Measurements from ENCODE around the gene EFS. TPM values are rescaled to one million over a fixed set of nuclear protein-coding genes. Genes with fewer than 3 reads are reported as not detected.

The EFS gene
- total RNA-seq, 1 donor from 2014 or later = 69.6 TPM

DNA sequence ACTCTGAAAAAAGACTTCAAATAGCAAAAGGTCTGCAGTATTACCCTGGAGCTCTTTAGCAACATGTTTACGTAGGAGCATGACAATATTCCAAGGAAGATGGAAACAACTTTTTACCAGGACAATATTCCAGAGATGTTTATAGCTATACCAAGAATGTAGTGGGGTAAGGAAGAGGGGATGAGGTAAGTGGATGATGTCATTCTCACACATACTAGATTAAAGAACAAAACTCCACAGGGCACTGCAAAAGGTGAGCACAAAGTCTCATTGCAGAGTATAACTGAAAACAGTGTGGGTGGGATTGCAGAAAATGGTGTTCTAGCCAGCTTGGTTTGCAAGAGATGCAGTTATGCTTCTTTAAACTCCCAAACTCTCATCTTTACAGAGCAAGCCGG is 20.3 kb upstream of the EFS start:
- peaks cover 56% of the 10 kb centered on the region for H3K27me3 Mint-ChIP-seq
- TF ChIP-seq, protein P1, sequence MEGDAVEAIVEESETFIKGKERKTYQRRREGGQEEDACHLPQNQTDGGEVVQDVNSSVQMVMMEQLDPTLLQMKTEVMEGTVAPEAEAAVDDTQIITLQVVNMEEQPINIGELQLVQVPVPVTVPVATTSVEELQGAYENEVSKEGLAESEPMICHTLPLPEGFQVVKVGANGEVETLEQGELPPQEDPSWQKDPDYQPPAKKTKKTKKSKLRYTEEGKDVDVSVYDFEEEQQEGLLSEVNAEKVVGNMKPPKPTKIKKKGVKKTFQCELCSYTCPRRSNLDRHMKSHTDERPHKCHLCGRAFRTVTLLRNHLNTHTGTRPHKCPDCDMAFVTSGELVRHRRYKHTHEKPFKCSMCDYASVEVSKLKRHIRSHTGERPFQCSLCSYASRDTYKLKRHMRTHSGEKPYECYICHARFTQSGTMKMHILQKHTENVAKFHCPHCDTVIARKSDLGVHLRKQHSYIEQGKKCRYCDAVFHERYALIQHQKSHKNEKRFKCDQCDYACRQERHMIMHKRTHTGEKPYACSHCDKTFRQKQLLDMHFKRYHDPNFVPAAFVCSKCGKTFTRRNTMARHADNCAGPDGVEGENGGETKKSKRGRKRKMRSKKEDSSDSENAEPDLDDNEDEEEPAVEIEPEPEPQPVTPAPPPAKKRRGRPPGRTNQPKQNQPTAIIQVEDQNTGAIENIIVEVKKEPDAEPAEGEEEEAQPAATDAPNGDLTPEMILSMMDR (IDR thresholded peaks at IDR 0.05; ENCODE audit: unreplicated experiment) = no peak
- H3K27ac Mint-ChIP-seq = no peak overlapping the region
- H3K9me3 Mint-ChIP-seq (ENCODE audit: low read depth) = no peaks in the 10 kb centered on the region
- H3K4me3 Mint-ChIP-seq (ENCODE audit: low read depth) = no peak overlapping the region
- H3K36me3 Mint-ChIP-seq (ENCODE audit: insufficient read depth) = no peaks in the 10 kb centered on the region
- no peak for DNase-seq (ENCODE audit: low spot score, unreplicated experiment)
- H3K4me1 Mint-ChIP-seq (ENCODE audit: low read depth) = peaks cover 1% of the 10 kb centered on the region

- Mint-ChIP-seq H3K9me3 (ENCODE audit: low read depth) (no peaks in the 10 kb centered on the region), H3K36me3 (ENCODE audit: insufficient read depth) (no peaks in the 10 kb centered on the region), H3K4me3 (ENCODE audit: low read depth) (no peak overlapping the region), H3K4me1 (ENCODE audit: low read depth) (peaks cover 1% of the 10 kb centered on the region), H3K27me3 (peaks cover 61% of the 10 kb centered on the region), H3K27ac (no peak overlapping the region)
- no peak for DNase-seq (ENCODE audit: low spot score, unreplicated experiment)
- TF ChIP-seq, protein P1 (IDR thresholded peaks at IDR 0.05; ENCODE audit: unreplicated experiment) = no peak
Measured at GRCh38 chr14:23384364-23385080, 19.6 kb upstream of the EFS start.

DNA sequence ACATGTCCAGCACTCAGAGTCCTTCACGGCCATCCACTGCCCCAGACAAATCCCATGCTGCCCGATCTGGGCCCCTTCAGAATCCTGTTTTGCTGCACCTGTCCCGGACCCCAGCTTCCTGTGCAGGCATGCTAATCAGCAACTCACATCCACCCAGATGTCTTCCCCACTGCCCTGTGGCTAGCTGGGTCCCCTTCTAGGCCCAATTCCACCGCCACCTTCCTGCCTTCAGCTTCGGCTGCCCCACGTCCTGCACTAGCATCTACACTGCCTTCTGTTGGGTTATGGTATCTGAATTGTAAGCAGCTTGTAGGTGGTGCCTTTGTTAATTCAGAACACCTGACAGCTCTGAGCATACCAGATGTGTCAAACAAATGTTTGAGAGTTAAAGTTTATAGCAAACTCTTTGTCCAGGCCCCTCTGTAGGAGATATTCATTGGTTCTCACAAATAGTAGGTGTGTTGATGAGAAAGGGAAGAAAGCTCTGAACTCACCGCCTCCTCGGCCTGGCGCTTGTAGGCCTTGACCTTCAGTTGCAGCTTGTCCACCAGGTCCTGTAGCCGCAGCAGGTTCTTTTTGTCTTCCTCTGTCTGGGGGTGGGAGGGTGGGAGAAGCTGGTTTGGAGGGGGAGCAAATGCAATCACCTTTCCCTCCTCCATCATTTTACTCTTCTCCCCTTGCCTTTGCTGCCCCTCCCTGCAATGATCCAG is 17.9 kb upstream of the EFS start:
- Mint-ChIP-seq H3K27ac (no peak overlapping the region), H3K27me3 (peaks cover 60% of the 10 kb centered on the region), H3K36me3 (ENCODE audit: insufficient read depth) (no peaks in the 10 kb centered on the region), H3K9me3 (ENCODE audit: low read depth) (no peaks in the 10 kb centered on the region), H3K4me3 (ENCODE audit: low read depth) (no peak overlapping the region), H3K4me1 (ENCODE audit: low read depth) (peaks cover 1% of the 10 kb centered on the region)
- TF ChIP-seq, protein P1 (IDR thresholded peaks at IDR 0.05; ENCODE audit: unreplicated experiment) = no peak
- no peak for DNase-seq (ENCODE audit: low spot score, unreplicated experiment)

DNA sequence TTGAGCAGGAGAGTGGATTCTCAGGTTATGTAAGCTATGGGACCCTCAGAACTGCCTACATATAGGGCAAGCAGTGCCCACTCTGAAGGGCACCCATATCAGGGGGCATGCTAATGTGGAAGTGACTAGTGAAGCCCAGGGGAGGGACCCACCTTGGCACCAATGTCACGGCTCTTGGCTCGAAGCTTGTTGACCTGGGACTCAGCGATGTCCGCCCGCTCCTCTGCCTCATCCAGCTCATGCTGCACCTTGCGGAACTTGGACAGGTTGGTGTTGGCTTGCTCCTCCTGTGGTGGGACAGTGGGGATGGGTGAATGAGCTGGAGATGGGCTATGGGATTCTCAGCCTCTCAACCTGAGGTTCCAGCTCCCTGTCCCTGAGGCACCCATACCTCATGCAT is 17.3 kb upstream of the EFS start:
- H3K4me3 Mint-ChIP-seq (ENCODE audit: low read depth) = no peak overlapping the region
- peaks cover 1% of the 10 kb centered on the region for H3K4me1 Mint-ChIP-seq (ENCODE audit: low read depth)
- DNase-seq (ENCODE audit: low spot score, unreplicated experiment) = no peak
- no peak overlapping the region for H3K27ac Mint-ChIP-seq
- no peaks in the 10 kb centered on the region for H3K9me3 Mint-ChIP-seq (ENCODE audit: low read depth)
- no peaks in the 10 kb centered on the region for H3K36me3 Mint-ChIP-seq (ENCODE audit: insufficient read depth)
- H3K27me3 Mint-ChIP-seq = peaks cover 60% of the 10 kb centered on the region
- TF ChIP-seq, protein P1 (IDR thresholded peaks at IDR 0.05; ENCODE audit: unreplicated experiment) = no peak

GRCh38 chr14:23381871-23382270 is 16.9 kb upstream of the EFS start:
- Mint-ChIP-seq H3K36me3 (ENCODE audit: insufficient read depth) (no peaks in the 10 kb centered on the region), H3K27ac (no peak overlapping the region), H3K27me3 (peaks cover 59% of the 10 kb centered on the region), H3K9me3 (ENCODE audit: low read depth) (no peaks in the 10 kb centered on the region), H3K4me1 (ENCODE audit: low read depth) (peaks cover 1% of the 10 kb centered on the region), H3K4me3 (ENCODE audit: low read depth) (no peak overlapping the region)
- TF ChIP-seq, protein P1 (IDR thresholded peaks at IDR 0.05; ENCODE audit: unreplicated experiment) = no peak
- no peak for DNase-seq (ENCODE audit: low spot score, unreplicated experiment)
